Endothelial cell of hepatic sinusoid (primary cell): ENCODE data around the gene BFAR.
"Not testable (repeated sequence)": the region's sequence is repeated elsewhere in the genome, so short reads cannot be mapped to it uniquely, and the experiment has no call there.

Source experiments
- in situ Hi-C: cut with HindIII; loops from 2 replicates; pipeline ENCODE4 v1.10.0; 2017; ENCODE audit warnings: low sequenced_read_pairs

BFAR gene

DNA sequence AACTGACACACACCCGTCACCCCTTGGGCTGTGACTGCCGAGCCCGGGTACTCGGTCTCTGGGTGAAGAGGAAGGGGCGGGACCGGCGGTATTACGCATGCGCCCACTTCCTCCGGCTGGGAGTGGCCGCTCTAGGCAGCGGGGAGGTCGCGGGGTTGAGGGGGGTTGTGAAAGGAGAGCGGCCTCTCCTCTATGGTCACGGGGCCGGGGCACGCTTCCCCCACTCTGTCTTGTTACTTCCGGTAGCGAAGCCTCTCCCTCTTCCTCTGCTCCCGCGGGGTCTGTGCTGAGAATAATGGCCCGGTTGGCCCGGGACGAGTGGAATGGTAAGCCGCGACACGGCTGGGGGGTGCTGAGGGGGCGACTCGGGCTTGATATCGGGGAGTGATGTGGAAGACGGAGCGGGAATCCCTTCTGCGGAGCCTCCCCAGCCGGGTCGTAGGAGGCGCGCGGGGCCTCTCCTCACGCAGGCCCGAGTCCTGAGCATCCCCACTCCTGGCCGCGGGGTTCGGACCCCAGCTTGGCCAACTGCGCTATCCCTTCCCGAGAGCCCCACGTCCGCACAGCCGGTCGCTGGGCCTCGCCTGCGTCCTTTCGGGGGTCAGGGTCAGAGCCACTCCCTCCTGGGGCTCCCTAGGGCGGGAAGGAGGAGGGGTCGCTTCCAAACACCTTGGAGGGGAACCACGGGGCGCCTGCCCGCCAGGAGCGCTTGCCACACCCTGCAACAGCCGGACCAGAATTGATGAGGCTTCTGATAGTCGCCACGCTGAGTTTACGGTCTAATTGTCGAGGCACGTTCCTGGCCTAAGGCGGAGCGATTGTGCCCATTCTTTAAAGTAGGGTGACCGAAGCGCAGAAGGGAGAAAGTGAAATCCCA, at the start of gene BFAR:
TSS of gene BFAR (plus strand) at position 259 of the 877 bp plus-strand sequence. CDS start 11,396 bp downstream, outside the sequence.
- in situ Hi-C loops: no loop called here

DNA sequence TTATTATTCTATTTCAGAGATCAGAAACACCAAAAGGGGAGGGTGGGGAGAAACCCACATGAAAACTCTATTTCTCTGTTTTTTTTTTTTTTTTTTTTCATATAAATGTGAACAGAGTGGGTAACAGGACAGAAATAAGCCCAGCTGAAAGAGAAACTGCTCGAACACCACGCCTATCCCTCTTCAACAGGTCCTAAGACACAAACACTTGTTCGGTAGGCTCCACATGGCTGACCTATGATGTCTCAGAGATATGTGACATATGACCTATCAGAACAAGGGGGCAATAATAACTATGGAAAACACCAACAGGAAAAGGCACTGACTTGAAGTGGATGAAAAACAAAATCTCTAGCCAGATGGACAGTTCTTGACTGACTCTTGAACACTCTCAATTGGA, 47.5 kb upstream of the BFAR start:
- in situ Hi-C loops: no loop called here

DNA sequence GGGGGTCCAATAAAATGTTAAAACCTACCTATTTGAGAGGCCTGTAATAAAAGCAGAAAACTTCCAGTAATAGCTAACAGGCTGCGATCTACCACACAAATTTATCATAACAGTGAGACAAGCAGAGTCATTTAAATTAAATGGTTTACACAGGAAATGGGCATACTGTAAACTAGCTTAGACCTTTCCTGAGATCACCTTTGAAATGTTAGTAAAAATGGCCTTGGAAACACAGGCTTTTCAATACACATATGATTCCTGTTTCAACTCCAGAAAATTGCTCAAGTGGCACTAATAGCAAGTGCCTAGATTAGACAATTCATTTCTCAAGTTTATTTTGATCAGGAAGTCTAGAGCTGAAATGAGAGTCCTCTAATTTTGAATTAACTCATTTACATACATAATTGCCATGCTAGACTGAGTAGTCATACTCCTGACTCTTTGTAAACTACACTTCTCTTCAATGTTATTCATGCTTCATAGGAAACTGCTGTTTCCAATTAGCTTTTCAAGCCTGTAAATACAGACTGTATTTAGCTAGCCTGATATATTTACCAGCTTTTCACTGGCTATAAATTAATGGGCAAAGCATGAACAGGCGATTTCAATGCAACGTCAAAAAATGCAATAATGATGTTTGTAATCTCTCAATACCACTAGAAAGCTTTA, 46.0 kb upstream of the BFAR start:
- in situ Hi-C loops: no loop called here

DNA sequence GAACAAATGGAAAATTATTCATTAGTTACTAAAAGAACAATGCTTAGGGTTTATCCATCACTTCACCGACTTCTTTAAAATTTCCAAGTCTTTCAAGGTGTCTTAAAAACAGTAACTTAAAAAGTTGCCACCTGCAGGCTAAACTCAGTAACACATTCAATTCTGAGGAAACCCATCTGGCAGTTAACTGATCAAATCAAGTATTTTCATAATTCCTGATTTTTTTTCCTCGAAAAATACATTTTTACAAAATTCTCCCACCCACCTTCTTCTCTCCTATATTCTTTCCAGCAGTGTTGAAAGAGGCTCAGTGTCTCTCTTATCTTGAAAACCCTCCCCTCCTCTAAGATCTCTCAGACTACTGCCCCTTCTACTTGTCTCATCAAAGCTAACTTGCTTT, 32.6 kb upstream of the BFAR start:
- in situ Hi-C loops: no loop called here

DNA sequence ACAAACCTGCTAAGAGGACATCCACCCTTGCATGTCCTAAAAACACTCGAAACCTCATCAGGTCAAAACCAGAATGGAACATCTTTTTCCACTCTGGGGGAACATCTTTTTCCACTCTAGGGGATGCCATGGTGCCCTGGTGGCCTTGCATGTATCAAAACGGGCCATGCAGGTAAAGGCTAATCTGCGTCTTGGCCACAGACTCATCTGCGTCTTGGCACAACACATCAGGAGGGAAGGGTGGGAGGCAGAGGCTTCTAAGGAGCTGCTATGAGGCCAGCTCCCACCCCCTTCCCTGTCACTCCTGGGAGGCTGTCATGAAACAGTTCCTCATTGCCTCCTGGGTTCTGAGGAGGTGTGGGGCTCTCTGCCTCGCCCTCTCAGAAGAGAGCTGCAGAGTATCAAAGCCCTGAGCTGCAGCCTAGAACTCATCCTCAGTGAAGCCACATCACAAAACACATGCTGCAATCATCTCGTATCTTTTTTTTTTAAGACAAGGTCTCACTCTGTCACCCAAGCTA, 30.2 kb upstream of the BFAR start:
- in situ Hi-C loops: no loop called here

DNA sequence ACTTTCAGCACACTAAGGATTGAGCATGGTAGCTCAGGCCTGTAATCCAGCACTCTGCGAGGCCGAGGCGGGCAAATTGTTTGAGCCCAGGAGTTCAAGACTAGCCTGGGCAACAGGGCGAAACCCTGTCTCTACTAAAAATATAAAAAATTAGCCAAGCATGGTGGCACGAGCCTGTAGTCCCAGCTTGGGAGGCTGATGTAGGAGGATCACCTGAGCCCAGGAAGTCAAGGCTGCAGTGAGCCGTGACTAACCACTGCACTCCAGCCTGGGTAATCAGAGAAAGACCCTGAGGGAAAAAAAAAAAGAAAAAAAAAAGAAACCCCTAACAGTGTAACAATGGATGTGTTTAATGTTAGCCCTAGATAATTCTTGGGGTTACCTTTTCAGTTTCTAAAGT, 26.6 kb upstream of the BFAR start:
- in situ Hi-C loops: no loop called here

DNA sequence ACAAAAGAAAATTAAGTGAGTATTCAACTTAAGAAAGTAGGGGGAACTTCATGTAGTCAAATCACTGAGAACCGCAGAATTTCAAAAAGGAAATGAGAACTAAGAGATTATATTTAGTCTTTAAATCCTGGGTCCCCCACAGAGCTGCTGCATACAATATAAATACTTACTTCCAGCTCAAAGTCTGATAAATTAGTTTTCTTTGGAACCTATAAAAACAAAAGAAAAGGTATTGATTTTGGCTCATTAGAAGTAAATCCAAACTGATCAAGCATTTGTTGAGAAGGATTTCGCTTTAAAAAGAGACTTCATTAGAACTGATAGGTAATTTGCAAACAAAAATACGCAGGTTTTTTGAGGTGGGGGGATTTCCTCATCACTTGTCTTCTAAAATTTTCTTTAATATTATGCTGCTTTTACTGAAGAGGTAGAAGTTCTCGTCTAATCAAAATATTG, 24.6 kb upstream of the BFAR start:
- in situ Hi-C loops: no loop called here

- in situ Hi-C loops: no loop called here
Measured at GRCh38 chr16:14608604-14609003, 24.1 kb upstream of the BFAR start.

GRCh38 chr16:14609716-14610115, 23.0 kb upstream of the BFAR start:
- in situ Hi-C loops: no loop called here

- in situ Hi-C loops: no loop called here
Measured at GRCh38 chr16:14611660-14612059, 21.1 kb upstream of the BFAR start.

DNA sequence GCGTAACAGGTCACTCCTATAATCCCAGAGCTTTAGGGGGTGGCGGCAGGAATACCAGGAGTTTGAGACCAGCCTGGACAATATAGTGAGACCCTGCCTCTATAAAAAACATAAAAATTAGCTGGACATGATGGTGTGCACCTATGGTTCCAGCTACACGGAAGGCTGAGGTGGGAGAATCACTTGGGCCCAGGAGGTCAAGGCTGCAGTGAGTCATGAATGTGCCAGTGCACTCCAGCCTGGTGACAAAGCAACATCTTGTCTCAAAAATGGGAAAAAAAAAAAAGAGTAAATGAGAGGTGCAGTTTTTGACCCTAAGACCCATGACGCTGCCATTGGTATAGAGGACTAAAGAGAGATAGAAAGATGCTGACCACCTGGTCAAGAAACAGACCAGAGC, 18.8 kb upstream of the BFAR start:
- in situ Hi-C loops: no loop called here

DNA sequence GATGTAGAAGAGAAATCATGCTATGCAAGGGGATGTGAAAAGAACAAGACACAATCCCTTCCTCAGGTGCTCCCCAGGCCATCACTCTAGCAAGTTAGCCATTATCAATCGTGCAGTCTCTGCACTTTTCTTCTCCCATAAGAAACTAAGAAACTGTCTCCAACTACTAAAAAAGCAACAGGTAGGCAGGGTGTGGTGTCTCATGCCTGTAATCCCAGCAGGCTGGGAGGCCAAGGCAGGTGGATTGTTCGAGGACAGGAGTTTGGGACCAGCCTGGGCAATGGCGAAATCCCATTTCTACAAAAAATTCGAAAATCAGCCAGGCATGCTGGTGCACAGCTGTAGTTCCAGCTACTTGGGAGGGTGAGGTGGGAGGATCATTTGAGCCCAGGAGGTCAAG, 16.5 kb upstream of the BFAR start:
- in situ Hi-C loops: no loop called here

DNA sequence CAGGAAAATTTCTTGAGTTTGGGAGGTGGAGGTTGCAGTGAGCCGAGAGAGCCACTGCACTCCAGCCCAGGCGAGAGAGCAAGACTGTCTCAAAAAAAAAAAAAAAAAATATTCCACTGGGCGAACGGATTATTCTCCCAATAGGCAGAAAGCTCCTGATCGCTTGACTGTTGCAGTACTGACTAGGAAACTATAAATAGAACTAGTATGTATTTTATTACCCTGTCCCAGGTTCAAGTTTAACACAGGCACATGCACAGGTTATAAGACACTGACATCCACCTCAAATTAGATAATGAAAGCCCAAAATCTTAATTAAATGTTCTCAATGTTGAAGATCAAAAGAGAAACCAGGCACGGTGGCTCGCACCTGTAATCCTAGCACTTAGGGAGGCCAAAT, 14.2 kb upstream of the BFAR start:
- in situ Hi-C loops: no loop called here

DNA sequence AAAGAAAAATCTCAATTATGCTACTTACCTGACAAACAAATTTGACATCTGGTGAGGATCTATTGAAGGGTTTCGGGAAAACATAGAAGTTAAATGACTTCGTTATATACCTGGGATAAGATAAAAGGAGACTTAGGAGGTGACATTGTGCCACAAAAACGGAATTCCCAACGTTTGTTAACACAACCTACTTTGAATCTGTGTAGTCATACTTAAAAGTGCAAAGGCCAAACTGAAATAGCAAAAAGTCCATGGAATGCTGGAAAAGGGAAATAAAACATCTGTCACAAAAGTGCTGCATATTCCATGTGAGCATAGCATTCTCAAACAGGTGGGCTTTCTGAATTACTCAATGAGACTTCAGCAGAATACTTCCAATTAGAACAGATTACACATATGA, 5.7 kb upstream of the BFAR start:
- in situ Hi-C loops: no loop called here

- in situ Hi-C loops: no loop called here
Measured at GRCh38 chr16:14628806-14629611, 3.7 kb upstream of the BFAR start.

DNA sequence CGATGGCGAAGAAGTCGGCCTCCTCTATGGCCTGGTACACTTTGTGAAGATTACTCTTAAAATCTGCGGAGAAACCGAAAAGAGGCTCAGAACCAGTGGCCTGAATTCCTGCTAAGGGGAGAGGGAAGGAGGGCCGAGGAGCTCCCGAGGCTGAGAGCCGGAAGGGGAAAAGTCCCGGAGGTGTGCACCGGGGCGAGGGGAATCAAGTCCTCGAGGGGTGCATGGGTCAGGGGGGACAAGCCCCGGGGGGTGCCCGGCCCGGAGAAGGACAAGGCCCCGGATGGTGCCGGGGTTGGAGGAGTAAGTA, 3.2 kb upstream of the BFAR start:
- in situ Hi-C loops: no loop called here

- in situ Hi-C loops: no loop called here
Measured at GRCh38 chr16:14629919-14630619, 2.7 kb upstream of the BFAR start, which contains the start of gene PARN. PARN (minus strand) TSS chr16:14630260; CDS start chr16:14630125, 135 bp downstream.

DNA sequence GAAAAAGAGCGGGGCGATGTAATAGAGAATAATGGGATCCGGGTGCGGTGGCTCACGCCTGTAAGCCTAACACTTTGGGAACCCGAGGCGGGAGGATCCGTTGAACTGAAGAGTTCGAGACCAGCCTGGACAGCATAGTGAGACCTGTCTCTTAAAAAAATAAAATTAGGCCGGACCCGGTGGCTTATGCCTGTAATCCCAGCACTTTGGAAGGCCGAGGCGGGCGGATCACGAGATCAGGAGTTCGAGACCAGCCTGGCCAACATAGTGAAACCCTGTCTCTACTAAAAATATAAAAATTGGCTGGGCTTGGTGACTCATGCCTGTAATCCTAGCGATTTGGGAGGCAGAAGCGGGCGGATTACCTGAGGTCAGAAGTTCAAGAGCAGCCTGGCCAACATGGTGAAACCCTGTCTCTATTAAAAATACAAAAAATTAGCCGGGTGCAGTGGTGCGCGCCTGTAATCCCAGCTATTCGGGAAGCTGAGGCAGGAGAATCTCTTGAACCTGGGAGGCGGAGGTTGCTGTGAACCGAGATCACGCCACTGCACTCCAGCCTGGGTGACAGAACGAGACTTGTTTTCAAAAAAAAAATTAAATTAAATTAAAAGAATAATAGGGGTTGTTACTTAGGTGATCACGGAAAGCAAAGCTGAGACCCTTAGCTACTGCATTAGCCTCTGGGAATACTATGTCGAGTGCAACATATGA, 2.0 kb upstream of the BFAR start:
- in situ Hi-C loops: not testable (repeated sequence)

DNA sequence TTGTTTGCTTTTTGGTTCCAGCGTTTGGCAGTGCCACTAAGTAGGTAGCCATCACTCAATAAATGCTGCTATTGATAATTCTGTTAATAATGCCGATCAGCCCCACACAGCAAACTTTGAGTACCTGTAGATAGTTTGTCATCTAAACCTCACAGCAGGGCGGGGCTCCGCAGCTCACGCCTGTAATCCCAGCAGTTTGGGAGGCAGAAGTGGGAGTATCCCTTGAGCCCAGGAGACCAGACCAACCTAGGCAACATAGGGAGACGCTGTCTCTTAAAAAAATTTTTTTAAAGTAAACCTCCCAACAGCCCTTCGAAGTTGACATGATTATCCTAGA, 1.6 kb downstream of the BFAR start:
- in situ Hi-C loops: no loop called here
